Measurements from ENCODE around the gene RFLNA.

Gene RFLNA

DNA sequence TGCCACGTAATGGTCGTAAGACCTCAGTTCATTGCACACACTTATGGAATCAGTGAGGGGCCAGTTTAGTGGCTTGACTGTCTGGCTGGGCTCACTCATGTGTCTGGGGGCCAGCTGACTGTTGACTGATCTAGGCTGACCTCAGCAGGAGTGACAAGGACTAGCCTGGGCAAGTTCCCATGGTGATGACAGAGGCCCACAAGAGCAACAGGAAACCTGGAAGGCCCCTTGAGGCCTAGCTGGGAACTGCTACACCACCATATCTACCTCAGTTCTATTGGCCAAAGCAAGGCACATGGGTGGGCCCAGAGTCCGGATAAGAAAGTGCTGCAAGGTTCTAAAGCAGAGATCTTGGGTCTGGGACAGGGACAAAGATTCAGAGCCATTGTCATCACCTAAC is 21.3 kb upstream of the RFLNA start:
- Histone ChIP-seq H2AFZ (ENCODE audit: low read length) (peak overlapping the region; percentile 62; the same call in 1 of the 2 replicates), H3K4me2 (ENCODE audit: low read depth, low read length, poor library complexity, severe bottlenecking) (peak overlapping the region; percentile 33), H3K36me3 (ENCODE audit: insufficient read depth, low read length) (no peaks in the 10 kb centered on the region)

DNA sequence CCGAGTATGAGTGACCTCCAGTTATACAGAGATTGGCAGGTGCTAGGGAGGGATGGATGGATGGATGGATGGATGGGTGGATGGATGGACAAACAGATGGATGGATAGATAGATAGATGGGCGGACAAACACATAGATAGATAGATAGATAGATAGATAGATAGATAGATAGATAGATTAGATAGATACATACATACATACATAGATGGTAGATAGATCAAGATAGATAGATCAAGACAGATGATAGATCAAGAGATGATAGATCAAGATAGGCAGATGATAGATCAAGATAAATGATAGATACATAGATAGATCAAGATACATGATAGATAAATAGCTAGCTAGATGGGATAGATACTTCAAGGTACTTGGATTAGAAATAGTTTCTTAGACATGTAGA is 18.6 kb upstream of the RFLNA start:
- H3K9ac ChIP-seq (ENCODE audit: low read depth, low read length, poor library complexity, severe bottlenecking): no peak overlapping the region
- H3K36me3 ChIP-seq (ENCODE audit: insufficient read depth, low read length): no peaks in the 10 kb centered on the region
- H3K9me3 ChIP-seq (ENCODE audit: insufficient read depth, low read depth, low read length): no peaks in the 10 kb centered on the region
- no peak overlapping the region for H2AFZ ChIP-seq (ENCODE audit: low read length)
- TF ChIP-seq EZH2phosphoT487 (IDR thresholded peaks at IDR 0.05; ENCODE audit: borderline replicate concordance): no peak
- TF ChIP-seq, protein P1, sequence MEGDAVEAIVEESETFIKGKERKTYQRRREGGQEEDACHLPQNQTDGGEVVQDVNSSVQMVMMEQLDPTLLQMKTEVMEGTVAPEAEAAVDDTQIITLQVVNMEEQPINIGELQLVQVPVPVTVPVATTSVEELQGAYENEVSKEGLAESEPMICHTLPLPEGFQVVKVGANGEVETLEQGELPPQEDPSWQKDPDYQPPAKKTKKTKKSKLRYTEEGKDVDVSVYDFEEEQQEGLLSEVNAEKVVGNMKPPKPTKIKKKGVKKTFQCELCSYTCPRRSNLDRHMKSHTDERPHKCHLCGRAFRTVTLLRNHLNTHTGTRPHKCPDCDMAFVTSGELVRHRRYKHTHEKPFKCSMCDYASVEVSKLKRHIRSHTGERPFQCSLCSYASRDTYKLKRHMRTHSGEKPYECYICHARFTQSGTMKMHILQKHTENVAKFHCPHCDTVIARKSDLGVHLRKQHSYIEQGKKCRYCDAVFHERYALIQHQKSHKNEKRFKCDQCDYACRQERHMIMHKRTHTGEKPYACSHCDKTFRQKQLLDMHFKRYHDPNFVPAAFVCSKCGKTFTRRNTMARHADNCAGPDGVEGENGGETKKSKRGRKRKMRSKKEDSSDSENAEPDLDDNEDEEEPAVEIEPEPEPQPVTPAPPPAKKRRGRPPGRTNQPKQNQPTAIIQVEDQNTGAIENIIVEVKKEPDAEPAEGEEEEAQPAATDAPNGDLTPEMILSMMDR (conservative IDR thresholded peaks at IDR 0.05; ENCODE audit: low read length): no peak
- no peak overlapping the region for H3K4me2 ChIP-seq (ENCODE audit: low read depth, low read length, poor library complexity, severe bottlenecking)
- no peaks in the 10 kb centered on the region for H3K27me3 ChIP-seq (ENCODE audit: insufficient read depth, low read length, poor library complexity, severe bottlenecking)
- no peaks in the 10 kb centered on the region for H3K9me2 ChIP-seq (replicated peaks; ENCODE audit: low read depth, low read length)
- peaks cover 33% of the 10 kb centered on the region for H3K4me1 ChIP-seq (ENCODE audit: insufficient read depth, low read length, poor library complexity, severe bottlenecking)
- no peak overlapping the region for H3K4me3 ChIP-seq (ENCODE audit: low read length, poor library complexity, severe bottlenecking)
- H4K20me1 ChIP-seq (ENCODE audit: insufficient read depth, low read length, poor library complexity, severe bottlenecking): no peaks in the 10 kb centered on the region
- H3F3A ChIP-seq (ENCODE audit: low read depth): no peaks in the 10 kb centered on the region
- H3K79me2 ChIP-seq (ENCODE audit: insufficient read depth, low read length): no peaks in the 10 kb centered on the region

More for the DNA sequence above, 21.3 kb upstream of the RFLNA start:
- Histone ChIP-seq H3K9me3 (ENCODE audit: insufficient read depth, low read depth, low read length) (no peaks in the 10 kb centered on the region), H3K79me2 (ENCODE audit: insufficient read depth, low read length) (no peaks in the 10 kb centered on the region), H3F3A (ENCODE audit: low read depth) (no peaks in the 10 kb centered on the region), H3K9me2 (replicated peaks; ENCODE audit: low read depth, low read length) (no peaks in the 10 kb centered on the region), H3K27me3 (ENCODE audit: insufficient read depth, low read length, poor library complexity, severe bottlenecking) (no peaks in the 10 kb centered on the region), H4K20me1 (ENCODE audit: insufficient read depth, low read length, poor library complexity, severe bottlenecking) (no peaks in the 10 kb centered on the region), H3K9ac (ENCODE audit: low read depth, low read length, poor library complexity, severe bottlenecking) (peak overlapping the region; percentile 64), H3K4me3 (ENCODE audit: low read length, poor library complexity, severe bottlenecking) (no peak overlapping the region), H3K4me1 (ENCODE audit: insufficient read depth, low read length, poor library complexity, severe bottlenecking) (peaks cover 31% of the 10 kb centered on the region)
- no peak for TF ChIP-seq EZH2phosphoT487 (IDR thresholded peaks at IDR 0.05; ENCODE audit: borderline replicate concordance)
- TF ChIP-seq, protein P1 (conservative IDR thresholded peaks at IDR 0.05; ENCODE audit: low read length): peak; percentile 68

DNA sequence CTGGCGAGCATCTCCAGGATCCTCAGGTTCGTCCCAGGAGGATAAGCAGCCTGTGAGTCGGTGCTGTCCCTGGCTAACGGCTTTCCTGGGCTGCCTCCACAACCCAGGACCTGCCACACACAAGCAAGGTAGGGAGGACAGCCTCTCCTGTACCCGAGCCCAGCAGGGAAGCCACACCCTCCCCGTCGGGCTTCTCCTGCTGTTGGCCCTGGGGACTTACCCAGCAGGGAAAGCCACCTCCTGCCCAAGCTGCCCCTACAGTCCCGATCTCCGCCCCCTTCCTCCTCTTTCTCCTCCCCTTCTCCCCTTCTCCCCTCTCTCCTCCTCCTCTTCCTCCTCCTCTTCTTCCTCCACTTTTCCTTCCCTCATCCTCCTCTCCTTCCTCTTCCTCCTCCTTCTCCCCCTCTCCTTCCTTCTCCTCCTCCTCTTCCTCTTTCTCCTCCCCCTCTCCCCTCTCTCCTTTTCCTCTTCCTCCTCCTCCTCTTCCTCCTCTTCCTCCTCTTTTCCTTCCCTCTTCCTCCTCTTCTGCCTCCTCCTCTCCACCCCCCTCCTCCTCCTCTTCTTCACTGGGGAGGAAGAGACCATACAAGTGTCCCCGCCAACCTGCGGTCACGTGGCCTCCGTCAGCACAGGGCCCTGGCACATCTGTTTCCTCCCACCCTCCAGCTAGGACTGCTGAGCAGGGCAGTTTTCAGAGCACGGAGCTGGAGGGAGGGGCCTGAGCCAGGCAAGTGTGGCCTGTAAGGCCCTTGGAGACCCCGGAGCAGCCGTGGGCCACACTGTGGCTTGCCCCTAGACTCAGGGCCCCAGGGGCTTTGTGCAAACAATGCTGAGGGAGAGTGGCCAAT is 17.3 kb upstream of the RFLNA start:
- Histone ChIP-seq H3K4me2 (ENCODE audit: low read depth, low read length, poor library complexity, severe bottlenecking) (peak overlapping the region; percentile 3), H3K79me2 (ENCODE audit: insufficient read depth, low read length) (no peaks in the 10 kb centered on the region), H3K36me3 (ENCODE audit: insufficient read depth, low read length) (no peaks in the 10 kb centered on the region), H3K9me3 (ENCODE audit: insufficient read depth, low read depth, low read length) (no peaks in the 10 kb centered on the region), H3K4me1 (ENCODE audit: insufficient read depth, low read length, poor library complexity, severe bottlenecking) (peaks cover 33% of the 10 kb centered on the region), H3K27me3 (ENCODE audit: insufficient read depth, low read length, poor library complexity, severe bottlenecking) (no peaks in the 10 kb centered on the region), H3K4me3 (ENCODE audit: low read length, poor library complexity, severe bottlenecking) (peak overlapping the region; percentile 11), H4K20me1 (ENCODE audit: insufficient read depth, low read length, poor library complexity, severe bottlenecking) (no peaks in the 10 kb centered on the region), H2AFZ (ENCODE audit: low read length) (0 out of 2 replicates have a peak overlapping the region, but pooled peaks have one; percentile 0), H3K9ac (ENCODE audit: low read depth, low read length, poor library complexity, severe bottlenecking) (peak overlapping the region; percentile 49), H3K9me2 (replicated peaks; ENCODE audit: low read depth, low read length) (no peaks in the 10 kb centered on the region), H3F3A (ENCODE audit: low read depth) (no peaks in the 10 kb centered on the region)
- TF ChIP-seq, protein P1 (conservative IDR thresholded peaks at IDR 0.05; ENCODE audit: low read length): no peak
